MM.1S (cell line): ENCODE data around the gene ARID2.

Experiments
- EZH2 ChIP-seq: fragments of 300-600 bp; sonication (generic); optimal IDR thresholded peaks from 2 replicates; pipeline ENCODE3; 2017; ENCODE audit warnings: low read depth, mild to moderate bottlenecking, antibody characterized with exemption, low read length, mixed read lengths
- EZH2phosphoT487 ChIP-seq: fragments of 300-600 bp; sonication (generic); IDR thresholded peaks from 2 replicates; pipeline ENCODE4 v1.6.1; 2018; ENCODE audit warnings: antibody characterized with exemption, low read length
- TF ChIP-seq, protein P1 (sequence below): fragments of 300-600 bp; sonication (generic); IDR thresholded peaks from 2 replicates; pipeline ENCODE4 v1.5.1; 2016; ENCODE audit warnings: antibody characterized with exemption, low read length, mixed read lengths

DNA sequence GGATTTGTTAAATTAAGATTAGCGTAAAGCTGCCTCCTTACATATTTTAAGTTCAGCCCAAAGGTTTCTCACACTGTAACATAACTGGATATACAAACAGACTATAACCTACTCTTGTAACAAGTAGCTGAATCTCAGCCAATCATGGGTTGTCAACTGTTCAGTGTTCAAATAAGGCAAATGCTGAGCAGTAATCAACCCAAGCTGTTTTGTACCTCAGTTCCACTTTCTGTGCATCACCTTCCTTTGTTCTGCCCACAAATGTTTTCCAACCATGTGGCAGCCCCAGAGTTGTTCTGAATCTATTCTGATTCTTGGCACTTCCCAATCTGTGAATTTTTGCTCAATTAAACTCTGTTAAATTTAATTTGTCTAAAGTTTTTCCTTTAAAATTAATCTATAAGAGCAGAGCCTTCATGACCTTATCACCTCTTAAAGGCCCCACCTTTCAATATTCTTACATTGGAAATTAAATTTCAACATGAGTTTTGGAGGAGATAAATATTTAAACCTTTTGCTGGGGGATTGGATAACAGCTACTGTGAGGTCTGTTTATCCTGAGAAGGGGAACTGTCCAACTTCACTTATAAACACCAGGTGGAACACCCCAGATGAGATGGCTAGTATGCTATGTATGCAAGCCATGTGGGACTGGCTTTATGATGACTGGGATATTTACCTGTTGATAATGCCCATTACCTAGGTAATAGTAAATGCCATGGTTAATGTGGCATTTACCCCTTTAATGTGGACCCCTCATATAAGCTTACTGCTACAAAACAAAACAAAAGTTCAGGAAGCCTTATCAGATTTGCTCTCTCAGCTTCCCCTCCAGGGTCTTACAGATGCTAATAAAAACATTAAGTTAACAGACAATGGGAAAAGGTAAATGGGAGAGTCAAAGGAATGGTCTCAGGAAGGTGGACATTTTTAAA lies 42.2 kb upstream of the ARID2 start:
- no peak for TF ChIP-seq EZH2
- TF ChIP-seq, protein P1, sequence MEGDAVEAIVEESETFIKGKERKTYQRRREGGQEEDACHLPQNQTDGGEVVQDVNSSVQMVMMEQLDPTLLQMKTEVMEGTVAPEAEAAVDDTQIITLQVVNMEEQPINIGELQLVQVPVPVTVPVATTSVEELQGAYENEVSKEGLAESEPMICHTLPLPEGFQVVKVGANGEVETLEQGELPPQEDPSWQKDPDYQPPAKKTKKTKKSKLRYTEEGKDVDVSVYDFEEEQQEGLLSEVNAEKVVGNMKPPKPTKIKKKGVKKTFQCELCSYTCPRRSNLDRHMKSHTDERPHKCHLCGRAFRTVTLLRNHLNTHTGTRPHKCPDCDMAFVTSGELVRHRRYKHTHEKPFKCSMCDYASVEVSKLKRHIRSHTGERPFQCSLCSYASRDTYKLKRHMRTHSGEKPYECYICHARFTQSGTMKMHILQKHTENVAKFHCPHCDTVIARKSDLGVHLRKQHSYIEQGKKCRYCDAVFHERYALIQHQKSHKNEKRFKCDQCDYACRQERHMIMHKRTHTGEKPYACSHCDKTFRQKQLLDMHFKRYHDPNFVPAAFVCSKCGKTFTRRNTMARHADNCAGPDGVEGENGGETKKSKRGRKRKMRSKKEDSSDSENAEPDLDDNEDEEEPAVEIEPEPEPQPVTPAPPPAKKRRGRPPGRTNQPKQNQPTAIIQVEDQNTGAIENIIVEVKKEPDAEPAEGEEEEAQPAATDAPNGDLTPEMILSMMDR, result no peak
- no peak for TF ChIP-seq EZH2phosphoT487
